Tibial artery (tissue), 4 donors: Measurements from ENCODE around the gene MAP4.

Experiments
- DNase-seq, 2 donors: peaks; one replicate each; pipeline ENCODE4 v3.0.0-alpha.2; 2019
- H3K27ac ChIP-seq, 2 donors: fragments of 200-600 bp; sonication (generic) in 1 of 2; 1 replicate in 1 of 2; 2 replicates in 1 of 2; pipeline ENCODE4 v1.5.1; 2018 to 2019; ENCODE audit warnings: mild to moderate bottlenecking in 1 of 2
- H3K27me3 ChIP-seq, 2 donors: fragments of 200-600 bp; sonication (generic) in 1 of 2; one replicate each; pipeline versions ENCODE4 v1.5.1 to v1.6.0; 2016 to 2019
- H3K36me3 ChIP-seq, 3 donors: fragments of 200-600 bp; sonication (generic) in 2 of 3; one replicate each; pipeline ENCODE4 v1.5.1; 2016 to 2019; ENCODE audit warnings: mild to moderate bottlenecking in 2 of 3
- H3K4me1 ChIP-seq, 4 donors: fragments of 200-600 bp; sonication (generic) in 2 of 4; 1 replicate in 3 of 4; 2 replicates in 1 of 4; pipeline ENCODE4 v1.5.1; 2016 to 2019
- H3K4me3 ChIP-seq, 2 donors: fragments of 200-600 bp; sonication (generic) in 1 of 2; 1 replicate in 1 of 2; 2 replicates in 1 of 2; pipeline ENCODE4 v1.5.1; 2018 to 2019; ENCODE audit warnings: mild to moderate bottlenecking in 2 of 2
- H3K9me3 ChIP-seq, 3 donors: fragments of 200-600 bp; sonication (generic) in 1 of 3; one replicate each; pipeline ENCODE4 v1.5.1; 2016 to 2019
- intact Hi-C: fragments of 100-400 bp; cut with DNase I; formaldehyde crosslinking; loops from one replicate; pipeline ENCODE4 v1.15.0; 2023; ENCODE audit warnings: low total_unique reads
- TF ChIP-seq, protein P1 (sequence below), 2 experiments: fragments of 200-600 bp in 1 of 2; fragments of 450-650 bp in 1 of 2; IDR thresholded peaks; one replicate each; pipeline ENCODE4 v1.5.1; 2017 to 2019; ENCODE audit warnings: antibody characterized with exemption in 2 of 2, mild to moderate bottlenecking in 1 of 2, moderate library complexity in 1 of 2

The MAP4 gene

DNA sequence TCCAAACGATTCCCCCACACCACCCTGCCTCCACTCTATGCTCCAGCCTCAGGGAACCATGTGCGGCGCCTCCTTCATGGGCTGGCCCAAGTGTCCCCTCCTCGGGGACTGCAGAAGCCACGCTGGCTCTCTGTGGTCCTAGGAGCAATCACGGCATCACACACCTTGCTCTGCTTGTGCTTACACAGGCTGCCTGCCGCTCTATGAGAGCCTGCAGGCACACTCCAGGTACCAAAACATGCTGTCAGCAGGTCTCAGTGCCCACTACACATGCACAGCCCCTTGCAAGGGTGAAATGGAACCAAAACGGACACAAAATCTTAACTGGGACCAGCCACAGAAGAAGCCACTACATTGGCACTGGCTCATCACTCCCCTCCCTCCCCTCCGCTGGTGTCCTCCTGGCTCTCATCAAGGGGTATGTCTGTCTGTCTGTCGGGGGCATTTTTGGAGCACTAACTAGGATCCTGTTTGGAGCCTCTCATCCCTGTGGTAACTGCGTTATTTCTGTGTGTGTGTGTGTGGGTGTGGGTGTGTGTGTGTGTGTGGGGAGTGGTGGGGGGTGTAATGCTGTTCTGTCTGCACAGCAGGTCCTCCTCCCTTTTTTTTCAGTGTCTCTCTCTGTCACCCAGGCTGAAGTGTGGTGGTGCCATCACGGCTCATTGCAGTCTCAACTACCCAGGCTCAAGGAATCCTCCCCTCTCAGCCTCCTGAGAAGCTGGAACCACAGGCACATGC lies 152.7 kb downstream of the MAP4 start:
- intact Hi-C loops: no loop called here
- H3K27ac ChIP-seq: no peak overlapping the region
- no peak for DNase-seq
- H3K36me3 ChIP-seq: peaks cover 62 to 92% (median 90%) of the 10 kb centered on the region in 3 donors
- no peaks in the 10 kb centered on the region for H3K9me3 ChIP-seq
- no peaks in the 10 kb centered on the region for H3K27me3 ChIP-seq
- H3K4me1 ChIP-seq: no peaks in the 10 kb centered on the region
- TF ChIP-seq, protein P1, sequence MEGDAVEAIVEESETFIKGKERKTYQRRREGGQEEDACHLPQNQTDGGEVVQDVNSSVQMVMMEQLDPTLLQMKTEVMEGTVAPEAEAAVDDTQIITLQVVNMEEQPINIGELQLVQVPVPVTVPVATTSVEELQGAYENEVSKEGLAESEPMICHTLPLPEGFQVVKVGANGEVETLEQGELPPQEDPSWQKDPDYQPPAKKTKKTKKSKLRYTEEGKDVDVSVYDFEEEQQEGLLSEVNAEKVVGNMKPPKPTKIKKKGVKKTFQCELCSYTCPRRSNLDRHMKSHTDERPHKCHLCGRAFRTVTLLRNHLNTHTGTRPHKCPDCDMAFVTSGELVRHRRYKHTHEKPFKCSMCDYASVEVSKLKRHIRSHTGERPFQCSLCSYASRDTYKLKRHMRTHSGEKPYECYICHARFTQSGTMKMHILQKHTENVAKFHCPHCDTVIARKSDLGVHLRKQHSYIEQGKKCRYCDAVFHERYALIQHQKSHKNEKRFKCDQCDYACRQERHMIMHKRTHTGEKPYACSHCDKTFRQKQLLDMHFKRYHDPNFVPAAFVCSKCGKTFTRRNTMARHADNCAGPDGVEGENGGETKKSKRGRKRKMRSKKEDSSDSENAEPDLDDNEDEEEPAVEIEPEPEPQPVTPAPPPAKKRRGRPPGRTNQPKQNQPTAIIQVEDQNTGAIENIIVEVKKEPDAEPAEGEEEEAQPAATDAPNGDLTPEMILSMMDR (IDR thresholded peaks at IDR 0.05): no peak
- no peak overlapping the region for H3K4me3 ChIP-seq

DNA sequence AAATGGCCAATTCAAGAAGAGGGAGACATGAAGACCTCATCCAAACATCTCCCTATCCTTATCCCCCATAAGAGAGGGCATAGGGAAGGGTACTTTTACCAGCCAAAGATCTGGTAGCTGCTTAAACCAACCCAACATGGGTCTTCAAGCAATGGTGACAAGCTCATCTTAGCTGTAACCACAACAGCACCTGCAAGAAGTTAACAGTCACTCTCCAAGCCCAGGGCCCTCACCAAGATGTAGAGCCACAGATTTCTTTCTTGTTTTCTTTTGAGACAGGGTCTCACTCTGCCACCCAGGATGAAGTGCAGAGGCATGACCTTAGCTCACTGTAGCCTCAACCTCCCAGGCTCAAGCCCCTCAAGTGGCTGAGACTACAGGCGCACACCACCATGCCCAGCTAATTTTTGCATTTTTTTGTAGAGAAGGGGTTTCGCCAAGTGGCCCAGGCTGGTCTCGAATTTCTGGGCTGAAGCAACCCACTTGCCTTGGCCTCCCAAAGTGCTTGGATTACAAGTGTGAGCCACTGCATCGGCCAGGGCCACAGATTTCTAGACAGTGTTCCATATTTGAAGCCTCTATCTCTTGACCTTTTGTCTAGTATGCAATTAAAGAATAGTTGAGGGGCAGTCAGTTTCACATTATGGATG lies 156.1 kb downstream of the MAP4 start:
- H3K27ac ChIP-seq: no peak overlapping the region

DNA sequence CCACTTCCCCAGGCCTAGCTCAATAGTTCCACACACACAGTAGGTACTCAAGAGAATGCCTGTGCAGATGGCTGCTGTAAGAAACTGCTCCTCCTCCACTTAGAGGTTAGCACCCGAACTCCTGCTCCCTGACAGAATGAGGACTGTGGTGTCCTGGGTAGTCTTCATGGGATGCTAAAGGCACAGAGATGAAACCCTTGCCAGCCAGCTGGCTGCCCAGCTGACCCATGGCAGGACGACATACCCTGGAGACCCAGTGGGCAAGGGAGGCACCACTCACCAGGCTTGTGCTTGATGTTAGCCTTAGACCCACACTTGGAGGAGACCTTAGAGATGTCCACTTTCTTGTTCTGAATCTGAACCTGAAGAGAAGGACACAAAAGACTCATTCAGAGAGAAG lies 159.1 kb downstream of the MAP4 start:
- no peak for DNase-seq
- Histone ChIP-seq H3K9me3 (no peaks in the 10 kb centered on the region), H3K27me3 (no peaks in the 10 kb centered on the region), H3K4me1 (no peaks in the 10 kb centered on the region), H3K27ac (no peak overlapping the region), H3K36me3 (peaks cover 49 to 95% (median 93%) of the 10 kb centered on the region in 3 donors), H3K4me3 (no peak overlapping the region)
- intact Hi-C loops: loop anchor here (10.0 kb wide), 1 partner anchor 138 kb away; no protein-coding TSS in a partner anchor
- TF ChIP-seq, protein P1 (IDR thresholded peaks at IDR 0.05): no peak

More for the DNA sequence above, 156.1 kb downstream of the MAP4 start:
- intact Hi-C loops: loop anchor here (10.0 kb wide), 1 partner anchor 135 kb away; no protein-coding TSS in a partner anchor
- Histone ChIP-seq H3K4me1 (no peaks in the 10 kb centered on the region), H3K36me3 (peaks cover 53 to 92% (median 90%) of the 10 kb centered on the region in 3 donors), H3K27me3 (no peaks in the 10 kb centered on the region), H3K9me3 (no peaks in the 10 kb centered on the region), H3K4me3 (no peak overlapping the region)
- TF ChIP-seq, protein P1 (IDR thresholded peaks at IDR 0.05): no peak
- no peak for DNase-seq

DNA sequence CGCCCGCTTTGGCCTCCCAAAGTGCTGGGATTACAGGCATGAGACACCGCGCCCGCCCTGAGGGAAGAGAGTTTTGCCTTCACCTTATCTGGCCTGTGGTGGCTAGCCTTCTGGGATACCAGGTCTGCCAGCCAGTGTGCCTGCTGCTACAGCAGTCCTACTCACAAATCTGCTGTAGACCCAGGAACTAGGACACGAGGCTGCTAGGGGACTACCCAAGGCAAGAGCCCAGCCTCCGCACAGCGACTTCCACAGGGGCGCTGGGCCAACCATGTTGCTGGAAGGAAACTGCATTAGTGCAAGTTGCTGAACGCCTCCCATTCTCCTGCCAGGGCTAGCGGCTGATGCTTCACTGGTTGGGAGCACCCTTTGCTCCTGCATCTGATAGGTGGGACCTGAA lies 159.5 kb downstream of the MAP4 start:
- intact Hi-C loops: loop anchor here (10.0 kb wide), 1 partner anchor 138 kb away; no protein-coding TSS in a partner anchor
- Histone ChIP-seq H3K4me3 (no peak overlapping the region), H3K27ac (no peak overlapping the region), H3K36me3 (peaks cover 53 to 97% (median 97%) of the 10 kb centered on the region in 3 donors), H3K27me3 (no peaks in the 10 kb centered on the region), H3K9me3 (no peaks in the 10 kb centered on the region), H3K4me1 (no peaks in the 10 kb centered on the region)
- no peak for DNase-seq
- TF ChIP-seq, protein P1 (IDR thresholded peaks at IDR 0.05): no peak

DNA sequence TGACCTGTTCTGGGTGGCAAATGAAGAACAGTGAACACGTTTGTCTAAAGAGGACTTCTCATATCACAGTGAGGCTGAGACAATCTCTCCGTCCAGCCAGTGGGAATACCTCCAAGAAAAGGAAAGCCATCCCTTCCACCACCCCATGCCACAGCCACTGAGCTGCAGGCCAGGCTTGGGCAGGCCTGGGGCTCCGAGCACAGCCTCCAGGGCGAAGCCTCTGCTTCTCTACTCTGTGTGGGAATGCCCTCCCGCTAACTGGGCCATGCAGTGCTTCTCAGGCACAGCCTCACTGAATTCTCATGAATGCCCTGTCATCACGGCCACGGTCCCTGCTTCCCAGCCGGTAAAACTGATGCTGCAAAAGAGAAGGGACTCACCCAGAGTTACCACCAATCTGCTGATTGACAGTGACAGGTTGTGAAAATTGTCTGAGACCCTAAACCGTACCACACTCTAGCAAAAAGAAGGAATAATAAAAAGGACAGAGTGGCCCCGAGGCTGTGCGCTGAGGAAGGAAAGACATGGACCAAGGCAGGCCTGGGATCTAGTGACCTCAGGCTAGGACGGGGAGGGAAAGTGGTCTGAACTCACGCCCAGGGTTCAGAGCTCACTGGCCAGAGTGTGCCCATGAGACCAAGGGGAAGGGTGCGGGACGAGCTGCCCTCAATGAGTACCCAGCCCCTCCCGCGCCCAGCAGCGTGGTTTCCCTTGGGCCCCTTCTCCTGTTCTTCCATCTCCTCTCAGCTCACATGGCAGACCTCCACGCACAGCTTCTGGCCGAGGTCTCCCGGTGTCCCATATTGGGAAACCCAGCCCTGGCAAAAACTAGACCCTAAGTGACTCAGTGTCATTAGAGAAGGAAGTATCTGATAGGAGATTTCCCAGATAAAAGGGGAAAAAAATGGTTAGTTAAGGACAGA lies 160.5 kb downstream of the MAP4 start:
- TF ChIP-seq, protein P1 (IDR thresholded peaks at IDR 0.05): no peak
- Histone ChIP-seq H3K27me3 (no peaks in the 10 kb centered on the region), H3K4me1 (no peaks in the 10 kb centered on the region), H3K9me3 (no peaks in the 10 kb centered on the region), H3K27ac (no peak overlapping the region), H3K36me3 (peaks cover 56 to 98% (median 97%) of the 10 kb centered on the region in 3 donors), H3K4me3 (no peak overlapping the region)
- DNase-seq: peak in 1 of 2 donors; percentile 56
- intact Hi-C loops: loop anchor here (10.0 kb wide), 1 partner anchor 139 kb away; no protein-coding TSS in a partner anchor
